ENCODE measurements around the gene IYD. TPM values are rescaled to one million over a fixed set of nuclear protein-coding genes. Genes with fewer than 3 reads are reported as not detected.

IYD gene
- total and polyA plus RNA-seq, 10 of the 15 experiments (the other 5 are each of a cell fraction or from before 2014, with no cell fraction given), result 0.07 TPM; not detected in 9

DNA sequence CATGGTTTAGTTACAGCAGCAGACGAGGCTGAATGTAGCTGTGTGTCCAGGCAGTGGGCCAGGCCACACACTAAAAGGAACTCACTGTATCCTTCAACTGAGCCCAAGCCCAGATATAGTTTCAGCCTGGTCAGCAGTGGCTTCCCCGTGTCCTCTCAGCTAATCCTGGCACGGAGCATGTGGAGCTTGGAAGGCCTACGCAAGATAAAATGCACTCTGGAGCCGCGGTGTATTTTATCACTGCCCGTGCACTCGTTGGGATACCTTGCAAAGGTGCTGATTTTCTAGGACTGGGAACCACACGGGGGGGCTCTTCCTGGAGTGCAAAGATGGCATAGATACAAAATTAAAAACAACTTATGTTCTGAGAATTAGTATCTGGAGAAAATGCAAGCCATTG, 48.4 kb upstream of the IYD start:
- no peak overlapping the region for H2AFZ ChIP-seq (ENCODE audit: control insufficient read depth, low read depth, low read length)
- ChIA-PET RAD21 (ENCODE audit: unreplicated experiment) (no interaction called here), POLR2A (no interaction called here), CTCF (interaction anchor here (0.6 kb wide), 1 partner anchor 240 kb away, joined by 3 read pairs; no protein-coding TSS in a partner anchor), SMC1A (ENCODE audit: uncharacterized antibody, unreplicated experiment) (no interaction called here)
- no TSS peak for BruUV-seq (replicated peaks)
- H3K27ac ChIP-seq (ENCODE audit: control insufficient read depth, insufficient read depth), result no peak overlapping the region
- H3K4me3 ChIP-seq, result no peak overlapping the region
- in situ Hi-C loops (cut with MboI), result no loop called here
- peaks cover 0 to 5% of the 10 kb centered on the region in 2 experiments; a peak in 2 of 4 replicates for H3K27me3 ChIP-seq (replicated peaks in 1 of 2; ENCODE audit: control insufficient read depth in 2 of 2, insufficient read depth in 2 of 2, low read length in 1 of 2)
- TF ChIP-seq, protein P1, sequence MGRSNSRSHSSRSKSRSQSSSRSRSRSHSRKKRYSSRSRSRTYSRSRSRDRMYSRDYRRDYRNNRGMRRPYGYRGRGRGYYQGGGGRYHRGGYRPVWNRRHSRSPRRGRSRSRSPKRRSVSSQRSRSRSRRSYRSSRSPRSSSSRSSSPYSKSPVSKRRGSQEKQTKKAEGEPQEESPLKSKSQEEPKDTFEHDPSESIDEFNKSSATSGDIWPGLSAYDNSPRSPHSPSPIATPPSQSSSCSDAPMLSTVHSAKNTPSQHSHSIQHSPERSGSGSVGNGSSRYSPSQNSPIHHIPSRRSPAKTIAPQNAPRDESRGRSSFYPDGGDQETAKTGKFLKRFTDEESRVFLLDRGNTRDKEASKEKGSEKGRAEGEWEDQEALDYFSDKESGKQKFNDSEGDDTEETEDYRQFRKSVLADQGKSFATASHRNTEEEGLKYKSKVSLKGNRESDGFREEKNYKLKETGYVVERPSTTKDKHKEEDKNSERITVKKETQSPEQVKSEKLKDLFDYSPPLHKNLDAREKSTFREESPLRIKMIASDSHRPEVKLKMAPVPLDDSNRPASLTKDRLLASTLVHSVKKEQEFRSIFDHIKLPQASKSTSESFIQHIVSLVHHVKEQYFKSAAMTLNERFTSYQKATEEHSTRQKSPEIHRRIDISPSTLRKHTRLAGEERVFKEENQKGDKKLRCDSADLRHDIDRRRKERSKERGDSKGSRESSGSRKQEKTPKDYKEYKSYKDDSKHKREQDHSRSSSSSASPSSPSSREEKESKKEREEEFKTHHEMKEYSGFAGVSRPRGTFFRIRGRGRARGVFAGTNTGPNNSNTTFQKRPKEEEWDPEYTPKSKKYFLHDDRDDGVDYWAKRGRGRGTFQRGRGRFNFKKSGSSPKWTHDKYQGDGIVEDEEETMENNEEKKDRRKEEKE (IDR thresholded peaks at IDR 0.05), result no peak
- no peaks in the 10 kb centered on the region for H3K36me3 ChIP-seq (ENCODE audit: control insufficient read depth in 2 of 2, insufficient read depth in 2 of 2, low read length in 1 of 2)
- intact Hi-C loops (cut with micrococcal nuclease; ENCODE audit: unreplicated experiment), result no loop called here
- DNase-seq (ENCODE audit: low read depth, low spot score) (no peak), FAIRE-seq (no peak), ATAC-seq (no peak)
- H3K4me2 ChIP-seq (ENCODE audit: control insufficient read depth, insufficient read depth), result no peak overlapping the region
- no peaks in the 10 kb centered on the region for H3K4me1 ChIP-seq (ENCODE audit: control insufficient read depth, insufficient read depth, low read length)
- no peak overlapping the region for H3K9ac ChIP-seq (ENCODE audit: control insufficient read depth, insufficient read depth, low read length)
- no peaks in the 10 kb centered on the region for H4K20me1 ChIP-seq (ENCODE audit: control insufficient read depth, insufficient read depth)
- 46% methylated on average over 9 of the region's 9 CpGs for WGBS (ENCODE audit: insufficient coverage, insufficient replicate concordance, low lambda C conversion rate, missing lambda C conversion rate)
- no peaks in the 10 kb centered on the region; the same call in 2 of the 3 replicates for H3K9me3 ChIP-seq (replicated peaks; ENCODE audit: control insufficient read depth, insufficient read depth, low read length)
- H3K79me2 ChIP-seq (ENCODE audit: control insufficient read depth, insufficient read depth, low read length), result no peaks in the 10 kb centered on the region

DNA sequence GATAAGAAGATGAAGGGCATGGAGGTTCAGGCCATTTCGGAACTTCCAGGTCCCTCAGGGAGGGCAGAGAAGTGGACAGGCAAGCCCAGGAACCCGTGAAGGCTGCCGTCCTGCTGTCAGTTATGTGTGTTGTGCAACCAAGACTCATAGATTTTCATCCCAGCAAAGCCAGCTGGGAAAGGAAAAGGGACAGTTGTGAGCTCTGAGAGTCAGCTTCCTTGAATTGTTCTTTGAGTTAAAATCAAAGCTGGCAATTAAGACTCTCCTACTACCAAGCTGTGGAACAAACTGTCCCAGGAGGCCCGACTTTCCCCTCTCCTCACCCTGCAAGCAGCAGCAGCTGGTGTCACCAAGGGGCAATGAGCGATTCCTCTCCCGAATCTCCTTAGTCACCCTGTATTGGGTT, 46.3 kb upstream of the IYD start:
- no peak overlapping the region for H2AFZ ChIP-seq (ENCODE audit: control insufficient read depth, low read depth, low read length)
- FAIRE-seq, result no peak

More for the DNA sequence above, 46.3 kb upstream of the IYD start:
- H3K27me3 ChIP-seq (replicated peaks in 1 of 2; ENCODE audit: control insufficient read depth in 2 of 2, insufficient read depth in 2 of 2, low read length in 1 of 2), result peaks cover 0 to 5% of the 10 kb centered on the region in 2 experiments; a peak in 2 of 4 replicates
- H3K4me1 ChIP-seq (ENCODE audit: control insufficient read depth, insufficient read depth, low read length), result no peaks in the 10 kb centered on the region
- DNase-seq (ENCODE audit: low read depth, low spot score) (no peak), ATAC-seq (no peak)
- H3K9ac ChIP-seq (ENCODE audit: control insufficient read depth, insufficient read depth, low read length), result no peak overlapping the region
- no peak for TF ChIP-seq IKZF1 (conservative IDR thresholded peaks at IDR 0.05)
- TF ChIP-seq, protein P2, sequence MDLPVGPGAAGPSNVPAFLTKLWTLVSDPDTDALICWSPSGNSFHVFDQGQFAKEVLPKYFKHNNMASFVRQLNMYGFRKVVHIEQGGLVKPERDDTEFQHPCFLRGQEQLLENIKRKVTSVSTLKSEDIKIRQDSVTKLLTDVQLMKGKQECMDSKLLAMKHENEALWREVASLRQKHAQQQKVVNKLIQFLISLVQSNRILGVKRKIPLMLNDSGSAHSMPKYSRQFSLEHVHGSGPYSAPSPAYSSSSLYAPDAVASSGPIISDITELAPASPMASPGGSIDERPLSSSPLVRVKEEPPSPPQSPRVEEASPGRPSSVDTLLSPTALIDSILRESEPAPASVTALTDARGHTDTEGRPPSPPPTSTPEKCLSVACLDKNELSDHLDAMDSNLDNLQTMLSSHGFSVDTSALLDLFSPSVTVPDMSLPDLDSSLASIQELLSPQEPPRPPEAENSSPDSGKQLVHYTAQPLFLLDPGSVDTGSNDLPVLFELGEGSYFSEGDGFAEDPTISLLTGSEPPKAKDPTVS (IDR thresholded peaks at IDR 0.05; ENCODE audit: low read depth, low read length), result no peak
- TF ChIP-seq, protein P3, sequence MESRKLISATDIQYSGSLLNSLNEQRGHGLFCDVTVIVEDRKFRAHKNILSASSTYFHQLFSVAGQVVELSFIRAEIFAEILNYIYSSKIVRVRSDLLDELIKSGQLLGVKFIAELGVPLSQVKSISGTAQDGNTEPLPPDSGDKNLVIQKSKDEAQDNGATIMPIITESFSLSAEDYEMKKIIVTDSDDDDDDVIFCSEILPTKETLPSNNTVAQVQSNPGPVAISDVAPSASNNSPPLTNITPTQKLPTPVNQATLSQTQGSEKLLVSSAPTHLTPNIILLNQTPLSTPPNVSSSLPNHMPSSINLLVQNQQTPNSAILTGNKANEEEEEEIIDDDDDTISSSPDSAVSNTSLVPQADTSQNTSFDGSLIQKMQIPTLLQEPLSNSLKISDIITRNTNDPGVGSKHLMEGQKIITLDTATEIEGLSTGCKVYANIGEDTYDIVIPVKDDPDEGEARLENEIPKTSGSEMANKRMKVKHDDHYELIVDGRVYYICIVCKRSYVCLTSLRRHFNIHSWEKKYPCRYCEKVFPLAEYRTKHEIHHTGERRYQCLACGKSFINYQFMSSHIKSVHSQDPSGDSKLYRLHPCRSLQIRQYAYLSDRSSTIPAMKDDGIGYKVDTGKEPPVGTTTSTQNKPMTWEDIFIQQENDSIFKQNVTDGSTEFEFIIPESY (IDR thresholded peaks at IDR 0.05), result no peak
- H3K79me2 ChIP-seq (ENCODE audit: control insufficient read depth, insufficient read depth, low read length), result no peaks in the 10 kb centered on the region
- H3K4me2 ChIP-seq (ENCODE audit: control insufficient read depth, insufficient read depth), result no peak overlapping the region
- ChIA-PET RAD21 (ENCODE audit: unreplicated experiment) (no interaction called here), CTCF (interaction anchor here (1.1 to 1.5 kb wide), 2 partner anchors 241 to 270 kb away, joined by 3 to 5 read pairs; no protein-coding TSS in a partner anchor), POLR2A (no interaction called here), SMC1A (ENCODE audit: uncharacterized antibody, unreplicated experiment) (no interaction called here)
- intact Hi-C loops (cut with micrococcal nuclease; ENCODE audit: unreplicated experiment) (no loop called here), in situ Hi-C loops (cut with MboI) (no loop called here)
- no peak overlapping the region for H3K27ac ChIP-seq (ENCODE audit: control insufficient read depth, insufficient read depth)
- 10% methylated on average over 6 of the region's 6 CpGs for WGBS (ENCODE audit: insufficient coverage, insufficient replicate concordance, low lambda C conversion rate, missing lambda C conversion rate)
- H3K4me3 ChIP-seq, result no peak overlapping the region
- no TSS peak for BruUV-seq (replicated peaks)
- H4K20me1 ChIP-seq (ENCODE audit: control insufficient read depth, insufficient read depth), result no peaks in the 10 kb centered on the region
- H3K9me3 ChIP-seq (replicated peaks; ENCODE audit: control insufficient read depth, insufficient read depth, low read length), result no peaks in the 10 kb centered on the region
- H3K36me3 ChIP-seq (ENCODE audit: control insufficient read depth in 2 of 2, insufficient read depth in 2 of 2, low read length in 1 of 2), result no peaks in the 10 kb centered on the region
